RWPE2 (cell line): ENCODE results near the gene IER5L.

Experiments
- ATAC-seq: fragments of 200-7000 bp; cut with Tn5 transposase; 3 replicates; pipeline ENCODE4 v1.9.1; 2021; ENCODE audit warnings: low read depth
- DNase-seq: peaks from one replicate; pipeline ENCODE4 v3.0.0-alpha.2; 2020; ENCODE audit warnings: low spot score
- H3K27ac ChIP-seq: fragments of 450-650 bp; 2 replicates; pipeline ENCODE4 v1.5.1; 2017; ENCODE audit warnings: mild to moderate bottlenecking; ENCODE audit not compliant: poor library complexity, severe bottlenecking
- H3K27me3 ChIP-seq: fragments of 250-450 bp; sonication (Bioruptor Pico); 2 replicates; pipeline ENCODE4 v1.5.1; 2021; ENCODE audit warnings: mild to moderate bottlenecking, moderate library complexity; ENCODE audit not compliant: insufficient read depth, poor library complexity, severe bottlenecking
- H3K36me3 ChIP-seq: fragments of 250-450 bp; sonication (Bioruptor Pico); 2 replicates; pipeline ENCODE4 v1.5.1; 2020; ENCODE audit warnings: low read depth, mild to moderate bottlenecking, moderate library complexity
- H3K4me1 ChIP-seq: fragments of 250-450 bp; sonication (Bioruptor Pico); 2 replicates; pipeline ENCODE4 v1.5.1; 2021; ENCODE audit warnings: mild to moderate bottlenecking, moderate library complexity; ENCODE audit not compliant: insufficient read depth, poor library complexity, severe bottlenecking
- H3K4me3 ChIP-seq: fragments of 250-450 bp; sonication (Bioruptor Pico); 2 replicates; pipeline ENCODE4 v1.5.1; 2021; ENCODE audit warnings: mild to moderate bottlenecking, moderate library complexity; ENCODE audit not compliant: severe bottlenecking
- H3K9me3 ChIP-seq: fragments of 250-450 bp; sonication (Bioruptor Pico); 2 replicates; pipeline ENCODE4 v1.5.1; 2021; ENCODE audit warnings: mild to moderate bottlenecking, moderate library complexity; ENCODE audit not compliant: severe bottlenecking
- TF ChIP-seq, protein P1 (sequence below): fragments of 450-650 bp; IDR thresholded peaks from one replicate; pipeline ENCODE4 v1.5.1; 2017; ENCODE audit warnings: mild to moderate bottlenecking, moderate library complexity; ENCODE audit not compliant: poor library complexity, severe bottlenecking

The IER5L gene

DNA sequence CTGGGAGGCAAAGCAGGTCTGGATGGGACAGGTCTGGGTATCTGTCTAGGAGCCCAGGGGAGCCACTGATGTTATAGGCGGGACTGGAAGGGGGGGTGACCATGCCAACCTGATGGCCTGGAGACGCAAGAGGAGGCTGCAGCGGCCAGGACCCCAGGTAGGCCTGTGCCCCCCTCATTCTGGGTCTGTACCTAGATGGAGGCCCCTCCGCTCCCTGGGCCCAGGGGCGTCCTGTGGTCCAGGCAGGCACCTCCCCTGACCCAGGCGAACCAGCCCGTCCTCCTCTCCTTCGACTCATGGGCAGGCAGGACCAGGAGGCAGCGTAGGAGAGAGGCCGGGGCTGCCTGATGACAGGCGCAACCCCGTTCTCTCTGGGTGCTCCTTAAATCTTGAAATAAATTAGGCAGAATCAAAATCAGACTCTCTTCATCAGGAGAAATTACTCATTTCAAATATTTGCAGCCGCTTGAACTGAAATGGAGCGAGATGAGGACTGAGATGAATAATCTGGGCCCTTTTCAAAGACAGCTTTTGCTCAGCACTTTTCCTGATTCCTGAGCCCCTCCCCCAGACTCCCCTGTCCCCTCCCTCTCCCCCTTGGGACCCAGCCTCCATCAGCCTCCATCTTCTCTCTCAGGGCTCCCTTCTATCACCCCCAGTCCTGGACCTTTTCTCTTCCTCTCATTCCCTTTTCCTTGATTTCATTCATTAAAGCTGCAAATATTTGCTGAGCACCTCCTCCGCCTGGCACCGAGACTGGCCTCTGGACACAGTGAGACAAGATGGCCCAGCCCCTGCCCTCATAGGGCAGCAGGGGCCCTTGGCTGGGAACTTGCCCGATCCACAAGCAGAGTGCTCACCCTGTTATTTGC is 46.8 kb upstream of the IER5L start:
- TF ChIP-seq, protein P1, sequence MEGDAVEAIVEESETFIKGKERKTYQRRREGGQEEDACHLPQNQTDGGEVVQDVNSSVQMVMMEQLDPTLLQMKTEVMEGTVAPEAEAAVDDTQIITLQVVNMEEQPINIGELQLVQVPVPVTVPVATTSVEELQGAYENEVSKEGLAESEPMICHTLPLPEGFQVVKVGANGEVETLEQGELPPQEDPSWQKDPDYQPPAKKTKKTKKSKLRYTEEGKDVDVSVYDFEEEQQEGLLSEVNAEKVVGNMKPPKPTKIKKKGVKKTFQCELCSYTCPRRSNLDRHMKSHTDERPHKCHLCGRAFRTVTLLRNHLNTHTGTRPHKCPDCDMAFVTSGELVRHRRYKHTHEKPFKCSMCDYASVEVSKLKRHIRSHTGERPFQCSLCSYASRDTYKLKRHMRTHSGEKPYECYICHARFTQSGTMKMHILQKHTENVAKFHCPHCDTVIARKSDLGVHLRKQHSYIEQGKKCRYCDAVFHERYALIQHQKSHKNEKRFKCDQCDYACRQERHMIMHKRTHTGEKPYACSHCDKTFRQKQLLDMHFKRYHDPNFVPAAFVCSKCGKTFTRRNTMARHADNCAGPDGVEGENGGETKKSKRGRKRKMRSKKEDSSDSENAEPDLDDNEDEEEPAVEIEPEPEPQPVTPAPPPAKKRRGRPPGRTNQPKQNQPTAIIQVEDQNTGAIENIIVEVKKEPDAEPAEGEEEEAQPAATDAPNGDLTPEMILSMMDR, result no peak
- H3K36me3 ChIP-seq, result no peaks in the 10 kb centered on the region
- H3K27me3 ChIP-seq, result no peaks in the 10 kb centered on the region
- peak overlapping the region; percentile 25 for H3K27ac ChIP-seq
- H3K4me1 ChIP-seq, result peaks cover 6% of the 10 kb centered on the region
- no peak overlapping the region for H3K4me3 ChIP-seq
- DNase-seq, result no peak
- ATAC-seq, result no peak
- H3K9me3 ChIP-seq, result no peaks in the 10 kb centered on the region

DNA sequence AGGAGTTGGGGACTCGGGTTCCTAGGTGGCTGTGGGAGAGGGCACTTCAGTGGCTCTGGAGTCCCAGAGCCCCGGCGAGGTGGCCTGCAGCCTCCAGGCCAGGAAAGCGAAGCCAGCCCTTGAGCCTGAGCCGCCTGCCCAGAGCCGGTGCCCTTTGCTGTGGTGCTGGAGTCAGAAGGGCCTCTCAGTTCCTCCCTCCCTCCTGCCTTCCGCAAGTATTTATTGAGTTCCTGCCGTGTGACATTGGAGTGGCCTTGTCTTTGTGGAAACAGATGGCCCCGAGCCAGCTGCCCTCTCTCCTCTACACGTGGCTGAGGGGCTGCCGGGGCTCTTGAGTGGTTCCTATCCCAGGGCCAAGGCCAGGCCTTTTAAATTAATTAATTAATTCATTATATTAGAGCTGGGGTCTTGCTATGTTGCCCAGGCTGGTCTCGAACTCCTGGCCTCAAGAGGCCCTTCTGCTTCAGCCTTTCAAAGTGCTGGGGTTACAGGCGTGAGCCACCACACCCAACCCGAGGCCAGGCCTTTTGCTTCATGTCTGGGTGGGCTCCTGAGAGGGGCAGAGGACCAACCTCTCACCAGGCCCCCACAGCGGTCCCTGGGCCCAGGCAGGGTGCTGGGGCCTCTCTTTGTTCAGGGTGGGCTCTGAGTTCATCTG is 45.6 kb upstream of the IER5L start:
- DNase-seq (no peak), ATAC-seq (no peak)
- TF ChIP-seq, protein P1, result no peak
- H3K9me3 ChIP-seq, result no peaks in the 10 kb centered on the region
- peaks cover 6% of the 10 kb centered on the region for H3K4me1 ChIP-seq
- H3K36me3 ChIP-seq, result no peaks in the 10 kb centered on the region
- no peaks in the 10 kb centered on the region for H3K27me3 ChIP-seq
- no peak overlapping the region for H3K4me3 ChIP-seq
- no peak overlapping the region for H3K27ac ChIP-seq

GRCh38 chr9:129222819-129223218 is 44.8 kb upstream of the IER5L start:
- no peak overlapping the region for H3K27ac ChIP-seq
- H3K36me3 ChIP-seq, result no peaks in the 10 kb centered on the region

GRCh38 chr9:129221979-129222635 is 44.0 kb upstream of the IER5L start:
- Histone ChIP-seq H3K36me3 (no peaks in the 10 kb centered on the region), H3K27me3 (no peaks in the 10 kb centered on the region), H3K9me3 (no peaks in the 10 kb centered on the region), H3K4me1 (peaks cover 6% of the 10 kb centered on the region), H3K27ac (no peak overlapping the region), H3K4me3 (no peak overlapping the region)
- TF ChIP-seq, protein P1, result no peak
- ATAC-seq, result no peak
- DNase-seq, result no peak

More at GRCh38 chr9:129222819-129223218, 44.8 kb upstream of the IER5L start:
- TF ChIP-seq, protein P1, result no peak
- no peak overlapping the region for H3K4me3 ChIP-seq
- DNase-seq, result no peak
- peaks cover 6% of the 10 kb centered on the region for H3K4me1 ChIP-seq
- H3K9me3 ChIP-seq, result no peaks in the 10 kb centered on the region
- ATAC-seq, result no peak
- H3K27me3 ChIP-seq, result no peaks in the 10 kb centered on the region
